ENCODE measurements around the gene BLOC1S6. TPM values are rescaled to one million over a fixed set of nuclear protein-coding genes. Genes with fewer than 3 reads are reported as not detected.

Gene BLOC1S6, protein sequence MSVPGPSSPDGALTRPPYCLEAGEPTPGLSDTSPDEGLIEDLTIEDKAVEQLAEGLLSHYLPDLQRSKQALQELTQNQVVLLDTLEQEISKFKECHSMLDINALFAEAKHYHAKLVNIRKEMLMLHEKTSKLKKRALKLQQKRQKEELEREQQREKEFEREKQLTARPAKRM
- total RNA-seq = 23.6 TPM
- long read RNA-seq, full-length matches to known transcripts = 31 of 34 reads
- long read RNA-seq, partial matches to known transcripts = 0 of 34 reads
- long read RNA-seq, other reads (novel, unspliced or antisense) = 3 of 34 reads

GRCh38 chr15:45587095-45587862, at the start of gene BLOC1S6:
Gene BLOC1S6 (plus strand): TSS chr15:45587379. CDS start chr15:45587444, 65 bp downstream.
- DNase-seq (peak; percentile 92), ATAC-seq (peak; percentile 94)
- intact Hi-C loops (cut with micrococcal nuclease) = no loop called here

DNA sequence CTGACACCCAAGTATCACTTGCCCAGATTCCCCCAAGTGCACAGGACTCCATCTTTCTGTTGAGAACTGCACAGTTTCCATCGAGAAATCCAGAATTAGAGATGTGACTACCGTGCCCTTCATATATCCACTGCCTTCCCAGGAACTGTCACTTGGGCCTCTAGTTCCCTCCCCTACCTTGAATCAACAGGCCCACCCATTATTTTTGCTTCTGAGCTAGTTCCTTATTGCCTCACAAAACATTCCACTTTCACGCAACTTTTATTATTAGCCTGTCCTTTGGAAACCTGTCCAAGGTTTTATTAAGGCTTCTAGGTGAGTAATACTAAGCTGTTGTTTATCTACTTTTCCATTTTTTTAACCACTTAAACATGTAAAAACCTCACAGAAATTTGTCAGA, 47.5 kb upstream of the BLOC1S6 start:
- ATAC-seq = no peak
- intact Hi-C loops (cut with micrococcal nuclease) = no loop called here
- no peak for DNase-seq

- ATAC-seq = no peak
- intact Hi-C loops (cut with micrococcal nuclease) = no loop called here
These were observed 46.6 kb upstream of the BLOC1S6 start for GRCh38 chr15:45540531-45540930.

DNA sequence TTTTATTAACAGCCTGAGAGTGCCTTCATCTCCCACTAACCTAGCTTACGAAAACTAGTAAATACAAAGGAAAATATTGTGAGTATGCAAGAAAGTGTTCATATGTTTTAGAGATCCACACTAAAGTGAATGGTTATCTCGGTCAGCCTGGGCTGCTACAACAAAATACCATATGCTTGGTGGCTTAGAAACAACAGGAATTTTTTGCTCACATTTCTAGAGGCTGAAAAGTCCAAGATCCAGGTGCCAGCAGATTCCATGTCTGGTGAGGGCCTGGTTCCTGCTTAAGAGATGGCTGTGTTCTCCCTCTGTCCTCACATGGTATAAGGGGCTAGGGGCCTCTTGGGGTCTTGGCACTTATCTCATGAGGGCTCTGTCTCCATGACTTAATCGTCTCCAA, 44.1 kb upstream of the BLOC1S6 start:
- intact Hi-C loops (cut with micrococcal nuclease) = no loop called here
- ATAC-seq (no peak), DNase-seq (no peak)

More at GRCh38 chr15:45540531-45540930, 46.6 kb upstream of the BLOC1S6 start:
- no peak for DNase-seq

GRCh38 chr15:45544266-45545023, 42.7 kb upstream of the BLOC1S6 start:
- no peak for DNase-seq
- ATAC-seq = no peak
- intact Hi-C loops (cut with micrococcal nuclease) = no loop called here

GRCh38 chr15:45546789-45547188, 40.4 kb upstream of the BLOC1S6 start:
- no peak for DNase-seq
- no peak for ATAC-seq
- intact Hi-C loops (cut with micrococcal nuclease) = no loop called here

GRCh38 chr15:45548753-45549520, 38.2 kb upstream of the BLOC1S6 start:
- DNase-seq = no peak
- no peak for ATAC-seq
- intact Hi-C loops (cut with micrococcal nuclease) = no loop called here

DNA sequence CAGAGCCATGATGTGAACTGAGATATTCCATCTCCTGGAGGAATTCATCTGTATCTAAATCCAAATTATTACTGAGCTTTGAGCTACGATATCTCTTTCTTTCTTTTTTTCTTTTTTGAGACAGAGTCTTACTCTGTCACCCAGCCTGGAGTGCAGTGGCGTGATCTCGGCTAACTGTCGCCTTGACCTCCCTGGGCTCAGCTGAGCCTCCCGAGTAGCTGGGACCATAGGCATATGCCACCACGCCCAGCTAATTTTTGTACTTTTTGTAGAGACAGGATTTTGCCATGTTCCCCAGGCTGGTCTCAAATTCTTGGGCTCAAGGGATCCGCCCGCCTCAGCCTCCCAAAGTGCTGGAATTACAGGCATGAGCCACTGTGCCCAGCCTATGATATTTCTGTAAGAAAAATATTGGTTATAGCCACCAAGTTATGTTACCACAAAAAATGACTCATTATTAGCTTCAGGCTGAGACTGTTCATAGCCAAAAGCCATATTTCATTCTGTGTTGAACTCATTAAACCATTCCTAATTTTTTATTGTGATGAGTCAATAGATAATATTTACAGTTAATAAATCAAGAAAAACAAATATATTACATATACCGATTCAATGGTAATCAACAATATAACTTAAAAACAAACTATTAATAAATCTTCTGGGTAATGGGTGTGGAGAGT, 37.5 kb upstream of the BLOC1S6 start:
- intact Hi-C loops (cut with micrococcal nuclease) = no loop called here
- ATAC-seq (no peak), DNase-seq (no peak)

DNA sequence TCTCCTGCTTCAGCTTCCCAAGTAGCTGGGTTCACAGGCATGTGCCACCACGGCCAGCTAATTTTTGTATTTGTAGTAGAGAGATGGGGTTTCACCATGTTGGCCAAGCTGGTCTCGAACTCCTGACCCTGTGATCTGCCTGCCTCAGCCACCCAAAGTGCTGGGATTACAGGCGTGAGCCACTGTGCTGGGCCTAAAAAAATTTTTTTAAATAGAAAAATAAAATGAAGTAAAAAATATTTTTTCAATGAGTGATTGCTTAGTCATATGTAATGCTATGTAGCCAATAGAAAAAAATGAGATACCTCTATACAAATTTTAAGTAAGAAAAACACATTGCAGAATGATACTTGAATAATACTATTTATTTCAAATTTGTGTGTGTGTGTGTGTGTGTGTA, 36.7 kb upstream of the BLOC1S6 start:
- intact Hi-C loops (cut with micrococcal nuclease) = no loop called here
- ATAC-seq = no peak
- no peak for DNase-seq

- intact Hi-C loops (cut with micrococcal nuclease) = no loop called here
- ATAC-seq = no peak
- no peak for DNase-seq
These were observed 35.5 kb upstream of the BLOC1S6 start for GRCh38 chr15:45551676-45552075.

DNA sequence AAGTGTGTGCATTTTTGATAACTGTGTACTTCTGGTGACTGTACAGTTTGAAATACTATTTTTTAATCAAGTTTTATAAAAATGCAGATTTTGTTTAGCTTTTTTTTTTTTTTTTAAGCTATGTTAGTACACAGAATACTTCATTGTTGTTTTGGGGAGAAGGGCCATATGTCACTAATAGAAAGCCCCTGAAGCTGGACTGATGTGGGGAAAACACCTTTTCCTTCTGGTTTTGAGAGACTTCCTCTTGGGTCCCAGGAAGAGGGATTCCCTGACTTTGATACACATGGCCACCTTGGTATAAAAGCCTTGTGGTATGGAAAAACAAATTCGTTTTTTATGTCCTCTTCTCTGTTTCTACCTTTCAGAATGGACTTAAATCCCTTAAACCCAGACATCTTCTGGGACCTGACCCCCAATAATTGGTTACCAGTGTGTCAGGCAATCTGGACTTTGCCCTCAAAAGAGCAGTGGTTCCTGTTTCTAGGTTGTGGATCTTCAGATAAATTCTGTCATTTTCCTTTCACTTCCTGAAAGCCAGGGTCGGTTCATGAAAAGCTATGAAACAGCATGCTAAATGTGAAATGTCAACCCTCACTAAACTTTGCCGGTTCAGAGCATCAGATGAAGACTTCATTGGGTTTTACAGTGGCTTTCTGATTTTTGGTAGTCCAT, 31.1 kb upstream of the BLOC1S6 start:
- no peak for ATAC-seq
- intact Hi-C loops (cut with micrococcal nuclease) = no loop called here

DNA sequence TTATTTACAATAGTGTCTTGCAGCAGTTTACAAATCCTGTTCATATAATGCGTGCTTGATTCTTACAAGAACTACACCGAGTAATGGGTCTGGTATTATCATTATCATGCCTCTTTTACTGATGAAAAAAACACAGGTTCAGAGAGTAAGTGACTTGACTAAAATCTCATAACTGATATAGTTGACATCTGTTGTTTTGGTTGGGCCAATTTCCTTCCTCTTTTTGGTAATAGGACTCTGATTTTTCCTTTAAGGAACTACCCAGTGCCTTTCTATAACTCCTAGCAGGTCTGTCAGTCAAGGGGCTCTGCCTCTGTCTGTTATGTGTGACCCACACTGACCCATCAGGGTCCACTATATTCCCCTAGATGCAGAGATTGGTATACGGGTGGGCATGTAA, 14.6 kb upstream of the BLOC1S6 start:
- intact Hi-C loops (cut with micrococcal nuclease) = no loop called here
- DNase-seq = no peak
- ATAC-seq = no peak

More for the DNA sequence above, 31.1 kb upstream of the BLOC1S6 start:
- DNase-seq = no peak

DNA sequence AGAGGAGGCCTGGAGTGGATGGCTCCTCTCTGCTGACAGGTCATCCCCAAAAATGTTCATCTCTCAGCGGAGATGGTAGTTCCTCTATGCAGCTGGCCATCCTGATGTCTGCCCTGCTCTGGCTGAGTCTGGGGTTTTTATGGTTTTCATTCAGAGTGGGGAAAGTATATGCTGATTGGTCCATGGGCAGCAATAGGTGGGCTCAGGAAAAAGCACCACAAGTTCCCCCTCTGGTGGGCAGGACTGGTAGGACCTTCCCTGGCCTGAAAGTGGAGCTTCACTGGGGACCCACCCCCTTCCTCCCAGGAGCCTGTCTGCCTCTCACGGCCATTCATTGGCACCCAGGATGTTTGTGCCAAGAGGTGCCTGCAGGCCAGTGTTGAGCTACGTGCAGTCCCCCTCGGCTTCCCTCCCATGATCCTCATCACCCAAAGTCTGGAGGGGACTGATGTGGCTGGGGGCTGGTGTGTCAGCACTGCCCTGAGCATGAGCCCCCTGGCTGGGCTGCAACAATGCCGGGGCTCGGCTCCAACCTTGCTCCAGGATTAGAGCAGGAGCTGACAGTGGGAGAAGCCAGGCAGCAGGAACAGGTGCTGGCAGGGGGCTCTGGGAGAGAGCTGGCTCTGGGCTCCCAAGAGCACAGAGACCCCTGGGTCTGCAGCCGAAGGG, 13.1 kb upstream of the BLOC1S6 start:
- no peak for DNase-seq
- ATAC-seq = no peak
- intact Hi-C loops (cut with micrococcal nuclease) = no loop called here

GRCh38 chr15:45581919-45582318, 5.3 kb upstream of the BLOC1S6 start:
- intact Hi-C loops (cut with micrococcal nuclease) = no loop called here
- no peak for ATAC-seq
- no peak for DNase-seq

DNA sequence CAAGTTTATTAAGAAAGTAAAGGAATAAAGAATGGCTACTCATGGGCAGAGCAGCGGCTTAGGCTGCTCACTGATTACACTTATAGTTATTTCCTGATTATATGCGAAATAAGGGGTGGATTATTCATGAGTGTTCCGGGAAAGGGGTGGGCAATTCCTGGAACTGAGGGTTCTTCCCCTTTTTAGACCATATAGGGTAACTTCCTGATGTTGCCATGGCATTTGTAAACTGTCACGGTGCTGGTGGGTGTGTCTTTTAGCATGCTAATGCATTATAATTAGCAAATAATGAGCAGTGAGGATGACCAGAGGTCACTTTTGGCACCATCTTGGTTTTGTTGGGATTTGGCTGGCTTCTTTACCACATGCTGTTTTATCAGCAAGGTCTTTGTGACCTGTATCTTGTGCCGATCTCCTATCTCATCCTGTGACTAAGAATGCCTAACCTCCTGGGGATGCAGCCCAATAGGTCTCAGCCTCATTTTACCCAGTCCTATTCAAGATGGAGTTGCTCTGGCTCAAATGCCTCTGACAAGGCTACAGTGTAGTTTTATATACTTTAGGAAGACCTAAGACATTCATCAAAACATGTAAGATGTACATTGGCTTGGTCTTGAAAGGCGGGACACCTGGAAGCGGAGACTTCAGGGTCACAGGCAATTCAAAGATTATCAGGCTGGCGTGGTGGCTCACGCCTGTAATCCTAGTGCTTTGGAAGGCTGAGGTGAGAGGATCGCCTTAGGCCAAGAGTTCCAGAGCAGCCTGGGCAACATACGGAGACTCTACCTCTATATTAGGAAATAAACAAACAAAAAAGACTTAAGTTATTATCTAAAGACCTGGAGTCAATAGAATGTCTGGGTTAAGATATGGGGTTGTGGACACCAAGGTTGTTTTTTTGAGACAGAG, 3.2 kb upstream of the BLOC1S6 start:
- no peak for ATAC-seq
- intact Hi-C loops (cut with micrococcal nuclease) = no loop called here
- no peak for DNase-seq

DNA sequence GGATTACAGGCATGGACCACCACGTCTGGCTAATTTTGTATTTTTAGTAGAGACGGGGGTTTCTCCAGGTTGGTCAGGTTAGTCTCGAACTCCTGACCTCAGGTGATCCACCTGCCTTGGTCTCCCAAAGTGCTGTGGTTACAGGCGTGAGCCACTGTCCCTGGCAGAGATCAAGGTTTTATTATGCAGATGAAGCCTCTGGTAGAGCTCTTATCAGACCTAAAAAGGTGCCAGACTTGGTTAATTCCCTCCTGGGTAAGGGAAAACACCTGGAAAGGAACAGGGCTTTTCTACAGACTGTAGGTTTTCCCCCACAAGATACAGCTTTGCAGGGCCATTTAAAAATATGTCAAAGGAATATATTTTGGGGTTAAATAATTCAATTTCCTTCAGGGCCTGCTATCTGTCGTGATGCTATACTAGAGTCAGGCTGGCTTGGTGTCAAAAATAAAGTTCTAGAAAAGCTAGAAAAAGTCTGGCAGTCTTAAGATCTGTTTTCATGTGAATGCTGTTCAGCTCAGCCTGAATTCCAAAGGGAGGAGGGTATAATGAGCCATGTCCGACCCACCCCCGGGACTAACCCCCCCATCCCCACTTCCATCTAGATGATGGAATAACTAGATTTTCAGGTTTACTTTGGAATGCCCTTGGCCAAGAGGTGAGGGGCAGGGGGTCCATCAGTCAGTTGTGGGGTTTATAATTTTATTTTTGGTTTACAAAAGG, 1.9 kb upstream of the BLOC1S6 start:
- ATAC-seq (no peak), DNase-seq (no peak)
- intact Hi-C loops (cut with micrococcal nuclease) = no loop called here
